NOMO-1 treated with DMSO at 0.1 percent for 48 hours (cell line): ENCODE results near the gene DPYSL4.

Experiments used
- DNase-seq: peaks from one replicate; lab custom pipeline; 2025; ENCODE audit not compliant: unreplicated experiment; lab: John Stamatoyannopoulos, UW

DPYSL4 gene

GRCh38 chr10:132225073-132225848 lies 38.5 kb downstream of the DPYSL4 start:
- DNase-seq = no peak

GRCh38 chr10:132225849-132226205 lies 39.1 kb downstream of the DPYSL4 start:
- no peak for DNase-seq

DNA sequence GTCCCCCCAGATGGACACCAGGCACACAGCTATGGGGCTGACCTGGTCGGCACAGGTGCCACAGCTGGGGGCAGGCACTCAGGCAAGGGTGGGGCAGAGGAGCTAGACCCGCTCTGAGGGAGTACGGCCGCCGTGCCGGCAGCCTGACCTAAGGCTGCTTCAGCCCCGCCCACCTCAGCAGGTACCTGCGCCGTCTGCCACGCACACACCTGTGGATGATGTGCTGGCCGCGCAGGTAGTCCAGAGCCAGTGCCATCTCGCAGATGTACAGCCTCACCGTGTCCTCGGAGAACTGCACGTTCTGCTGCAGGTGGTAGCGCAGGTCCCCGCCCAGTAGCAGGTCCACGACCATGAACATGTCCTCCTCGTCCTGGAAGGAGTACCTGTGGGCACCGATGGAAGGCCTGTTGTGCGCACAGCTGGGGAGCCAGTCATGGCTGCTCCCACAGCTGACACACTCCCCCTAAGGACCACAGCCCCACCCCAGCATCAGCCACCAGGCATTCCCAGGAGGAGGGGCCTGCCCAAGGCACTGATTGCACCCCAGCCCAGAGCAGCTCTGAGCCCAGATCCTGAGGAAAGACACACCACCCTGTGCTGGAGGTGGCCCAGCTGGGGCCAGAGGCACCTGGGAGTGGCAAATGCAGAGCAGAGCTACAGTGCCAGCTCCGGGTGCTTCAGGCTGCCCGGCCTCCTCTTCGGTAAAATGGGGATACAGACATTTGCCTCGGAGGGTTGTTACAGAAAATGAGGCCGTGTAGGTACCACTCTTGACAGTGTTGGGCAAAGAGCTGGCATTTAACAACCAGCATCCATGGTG lies 40.0 kb downstream of the DPYSL4 start:
- DNase-seq = no peak

- DNase-seq = no peak
These were observed 41.2 kb downstream of the DPYSL4 start for GRCh38 chr10:132227851-132228390.

GRCh38 chr10:132228616-132229015 lies 41.9 kb downstream of the DPYSL4 start:
- no peak for DNase-seq

- no peak for DNase-seq
These were observed 42.3 kb downstream of the DPYSL4 start for GRCh38 chr10:132229096-132229495.

DNA sequence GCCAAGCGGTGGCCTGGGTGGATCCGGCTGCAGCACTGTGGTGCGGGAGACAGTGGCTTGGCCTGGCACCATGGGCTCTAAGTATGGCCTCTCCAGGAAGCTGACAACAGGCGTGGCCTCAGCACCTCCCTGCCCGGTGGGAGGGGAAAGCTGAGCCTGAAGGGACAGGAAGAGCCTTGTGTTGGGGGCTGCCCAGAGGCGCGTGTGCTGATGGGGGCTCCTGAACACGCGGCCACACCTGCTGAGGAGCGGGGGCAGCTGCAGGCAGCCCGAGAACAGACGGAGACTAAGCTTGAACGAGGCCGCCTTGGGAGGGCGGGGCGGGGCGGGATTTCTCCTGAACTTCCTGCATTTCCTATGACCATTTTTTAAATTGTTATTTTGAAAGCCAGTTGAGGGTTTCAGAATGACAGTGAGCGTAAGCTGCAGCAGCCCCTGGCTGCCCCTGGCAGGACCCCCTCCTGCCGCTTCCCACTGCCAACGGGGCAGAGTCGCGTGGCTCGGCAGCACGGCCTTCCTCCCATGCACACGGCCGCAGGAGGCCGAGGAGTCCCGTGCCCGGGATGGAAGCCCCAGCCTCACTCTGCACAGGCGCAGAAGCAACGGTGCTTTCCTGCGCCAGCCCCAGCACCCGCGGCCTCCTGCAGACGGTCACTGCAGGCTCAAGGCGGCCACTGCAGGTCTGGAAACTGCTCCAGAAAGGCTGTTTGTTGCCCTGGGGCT lies 43.2 kb downstream of the DPYSL4 start:
- DNase-seq = no peak

DNA sequence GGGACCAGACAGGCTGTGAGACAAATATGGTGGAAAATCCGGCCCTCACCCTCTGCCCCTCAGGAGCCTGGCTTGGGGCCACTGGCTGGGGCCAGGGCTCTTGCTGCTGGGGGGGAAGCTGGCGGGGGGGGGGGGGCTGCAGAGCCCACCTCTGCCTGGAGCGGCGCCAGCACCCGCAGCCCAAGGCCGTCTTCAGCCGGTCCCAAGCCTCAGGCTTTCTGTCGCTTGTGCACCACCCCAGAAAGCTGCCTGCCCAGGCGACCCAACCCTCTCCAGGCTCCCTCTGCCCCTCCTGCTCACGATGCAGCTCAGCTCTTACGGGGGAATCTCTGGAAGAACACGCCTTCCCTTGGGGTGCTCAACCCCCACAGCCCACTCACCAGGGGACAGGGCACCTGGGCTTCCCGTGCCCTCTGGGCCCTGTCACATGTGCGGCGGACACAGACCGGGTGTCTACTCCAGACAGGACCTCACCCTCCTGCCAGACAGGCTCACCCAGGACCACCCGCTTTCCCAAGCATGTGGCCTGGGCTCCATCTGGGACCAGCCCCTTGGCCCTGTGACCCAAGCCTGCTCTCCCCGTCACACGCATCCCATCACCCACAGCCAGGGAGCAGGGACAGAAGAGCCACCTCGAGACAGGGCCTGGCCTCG lies 43.9 kb downstream of the DPYSL4 start:
- DNase-seq = no peak

- DNase-seq = no peak
These were observed 44.9 kb downstream of the DPYSL4 start for GRCh38 chr10:132231656-132232022.

- DNase-seq = peak; percentile 72
These were observed 45.5 kb downstream of the DPYSL4 start for GRCh38 chr10:132232023-132232951.

DNA sequence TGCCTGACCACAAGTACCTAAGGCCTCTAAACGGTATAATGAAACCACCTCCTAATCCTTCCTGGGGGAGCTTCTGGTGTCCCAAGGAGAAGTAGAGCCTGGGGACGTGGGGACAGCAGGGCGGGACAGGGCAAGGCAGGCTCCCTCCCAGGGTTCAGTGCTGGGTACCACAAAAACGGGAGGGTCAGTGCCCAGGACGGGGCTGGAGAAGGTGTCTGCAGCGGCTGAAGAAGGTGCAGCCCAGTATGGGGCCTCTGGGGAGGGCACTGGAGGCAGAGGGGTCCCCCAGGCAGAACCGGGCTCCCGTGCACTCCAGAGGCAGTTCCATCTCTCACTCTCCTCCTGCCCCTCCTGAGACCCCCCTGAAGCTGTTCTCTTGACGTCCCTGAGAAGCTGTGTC lies 46.2 kb downstream of the DPYSL4 start:
- DNase-seq = no peak

GRCh38 chr10:132233501-132234085 lies 46.8 kb downstream of the DPYSL4 start:
- no peak for DNase-seq

DNA sequence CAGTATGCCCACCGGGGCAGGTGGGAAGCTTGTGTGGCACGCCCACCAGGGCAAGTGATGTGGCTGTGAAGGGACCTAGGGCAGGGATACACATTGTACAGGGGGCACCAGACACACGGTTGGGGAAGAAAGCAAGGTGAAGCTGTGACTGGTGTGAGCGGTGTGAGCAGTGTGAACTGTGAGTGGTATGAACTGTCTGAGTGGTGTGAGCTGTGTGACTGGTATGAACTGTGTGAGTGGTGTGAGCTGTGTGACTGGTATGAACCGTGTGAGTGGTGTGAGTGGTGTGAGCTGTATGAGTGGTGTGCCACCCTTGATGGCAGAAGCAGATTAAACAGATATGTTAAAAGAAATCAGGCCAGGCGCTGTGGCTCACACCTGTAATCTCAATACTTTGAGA lies 48.1 kb downstream of the DPYSL4 start:
- DNase-seq = no peak

- no peak for DNase-seq
These were observed 49.4 kb downstream of the DPYSL4 start for GRCh38 chr10:132236161-132236560.

GRCh38 chr10:132236881-132237280 lies 50.1 kb downstream of the DPYSL4 start:
- DNase-seq = no peak

GRCh38 chr10:132237396-132237795 lies 50.6 kb downstream of the DPYSL4 start:
- no peak for DNase-seq

GRCh38 chr10:132237871-132238270 lies 51.1 kb downstream of the DPYSL4 start:
- DNase-seq = no peak

- DNase-seq = no peak
These were observed 51.8 kb downstream of the DPYSL4 start for GRCh38 chr10:132238371-132239125.
